ENCODE data around the gene NDUFS3.
"Not testable (repeated sequence)": the region's sequence is repeated elsewhere in the genome, so short reads cannot be mapped to it uniquely, and the experiment has no call there.

The NDUFS3 gene

DNA sequence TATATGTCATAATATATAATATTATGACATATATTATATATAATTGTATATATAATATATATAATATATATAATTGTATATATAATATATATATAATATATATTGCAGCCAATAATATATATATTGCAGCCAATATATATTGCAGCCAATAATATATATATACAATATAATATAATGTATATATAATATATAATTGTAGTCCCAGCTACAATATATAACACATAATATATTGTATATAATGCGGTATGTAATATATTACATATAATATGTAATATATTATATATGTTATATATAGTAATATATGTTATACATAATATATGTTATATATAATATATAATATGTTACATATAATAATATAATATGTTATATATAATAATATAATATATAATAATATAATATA lies 20.2 kb upstream of the NDUFS3 start:
- no peak for DNase-seq (ENCODE audit: low read depth in 1 of 2, low spot score in 1 of 2)

GRCh38 chr11:47560426-47560825 lies 18.4 kb upstream of the NDUFS3 start:
- DNase-seq (ENCODE audit: low read depth in 1 of 2, low spot score in 1 of 2) = no peak

DNA sequence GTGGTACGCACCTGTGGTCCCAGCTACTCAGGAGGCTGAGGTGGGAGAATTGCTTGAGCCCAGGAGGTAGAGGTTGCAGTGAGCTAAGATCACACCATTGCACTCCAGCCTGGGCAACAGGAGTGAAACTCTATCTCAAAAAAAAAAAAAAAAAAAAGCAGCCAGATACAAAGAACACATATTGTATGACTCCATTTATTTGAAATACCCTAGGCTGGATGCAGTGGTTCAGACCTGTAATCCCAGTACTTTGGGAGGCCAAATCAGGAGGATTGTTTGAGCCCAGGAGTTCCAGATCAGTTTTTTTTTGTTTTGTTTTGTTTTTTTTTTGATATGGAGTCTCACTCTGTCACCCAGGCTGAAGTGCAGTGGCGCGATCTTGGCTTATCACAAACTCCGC lies 16.5 kb upstream of the NDUFS3 start:
- DNase-seq (ENCODE audit: low read depth in 1 of 2, low spot score in 1 of 2) = not testable (repeated sequence)

GRCh38 chr11:47564366-47564765 lies 14.5 kb upstream of the NDUFS3 start:
- DNase-seq (ENCODE audit: low read depth in 1 of 2, low spot score in 1 of 2) = not testable (repeated sequence)

- no peak for DNase-seq (ENCODE audit: low read depth in 1 of 2, low spot score in 1 of 2)
Observed at GRCh38 chr11:47564933-47565339, 13.9 kb upstream of the NDUFS3 start.

DNA sequence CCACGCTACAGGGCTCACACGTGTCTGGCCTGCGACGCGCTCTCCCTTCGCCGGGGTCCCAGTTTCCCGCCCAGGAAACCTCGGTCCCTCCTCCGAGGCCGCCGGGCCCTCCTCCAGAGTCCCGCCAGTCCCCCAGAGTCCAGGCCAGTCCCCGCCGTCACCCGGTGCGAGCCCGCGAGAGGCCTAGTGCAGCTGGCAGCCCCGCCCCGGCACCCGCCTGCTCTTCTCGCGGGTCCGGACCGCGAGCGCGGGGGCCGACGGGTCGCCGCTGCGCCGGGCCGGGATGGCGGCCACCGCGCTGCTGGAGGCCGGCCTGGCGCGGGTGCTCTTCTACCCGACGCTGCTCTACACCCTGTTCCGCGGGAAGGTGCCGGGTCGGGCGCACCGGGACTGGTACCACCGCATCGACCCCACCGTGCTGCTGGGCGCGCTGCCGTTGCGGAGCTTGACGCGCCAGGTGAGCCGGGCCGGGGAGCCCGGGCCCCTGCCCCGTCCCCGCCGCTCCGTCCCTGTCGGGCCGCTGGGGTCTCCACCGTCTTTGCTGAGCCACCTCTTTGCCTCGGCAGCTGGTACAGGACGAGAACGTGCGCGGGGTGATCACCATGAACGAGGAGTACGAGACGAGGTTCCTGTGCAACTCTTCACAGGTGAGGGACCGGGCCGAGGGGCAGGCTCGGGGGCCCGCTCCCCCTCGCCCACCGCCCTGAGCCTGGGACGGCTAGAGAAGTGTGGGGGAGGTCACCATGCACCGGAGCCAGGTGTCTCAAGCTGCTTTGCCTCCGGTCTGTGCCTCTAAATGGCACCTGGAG lies 13.3 kb upstream of the NDUFS3 start, which contains the start of gene PTPMT1:
Gene PTPMT1, plus strand, starts transcription at position 260 of the 809 bp plus-strand sequence. Its CDS starts 24 bp downstream, at position 284.
- DNase-seq (ENCODE audit: low read depth in 1 of 2, low spot score in 1 of 2) = peak; percentile 34 to 50

- DNase-seq (ENCODE audit: low read depth in 1 of 2, low spot score in 1 of 2) = no peak
Observed at GRCh38 chr11:47566149-47566698, 12.7 kb upstream of the NDUFS3 start.

GRCh38 chr11:47569646-47570045 lies 9.2 kb upstream of the NDUFS3 start:
- no peak for DNase-seq (ENCODE audit: low read depth in 1 of 2, low spot score in 1 of 2)

- DNase-seq (ENCODE audit: low read depth in 1 of 2, low spot score in 1 of 2) = no peak
Observed at GRCh38 chr11:47570651-47571356, 8.1 kb upstream of the NDUFS3 start.

GRCh38 chr11:47571357-47571729 lies 7.5 kb upstream of the NDUFS3 start:
- no peak for DNase-seq (ENCODE audit: low read depth in 1 of 2, low spot score in 1 of 2)

- no peak for DNase-seq (ENCODE audit: low read depth in 1 of 2, low spot score in 1 of 2)
Observed at GRCh38 chr11:47571895-47572294, 7.0 kb upstream of the NDUFS3 start.

DNA sequence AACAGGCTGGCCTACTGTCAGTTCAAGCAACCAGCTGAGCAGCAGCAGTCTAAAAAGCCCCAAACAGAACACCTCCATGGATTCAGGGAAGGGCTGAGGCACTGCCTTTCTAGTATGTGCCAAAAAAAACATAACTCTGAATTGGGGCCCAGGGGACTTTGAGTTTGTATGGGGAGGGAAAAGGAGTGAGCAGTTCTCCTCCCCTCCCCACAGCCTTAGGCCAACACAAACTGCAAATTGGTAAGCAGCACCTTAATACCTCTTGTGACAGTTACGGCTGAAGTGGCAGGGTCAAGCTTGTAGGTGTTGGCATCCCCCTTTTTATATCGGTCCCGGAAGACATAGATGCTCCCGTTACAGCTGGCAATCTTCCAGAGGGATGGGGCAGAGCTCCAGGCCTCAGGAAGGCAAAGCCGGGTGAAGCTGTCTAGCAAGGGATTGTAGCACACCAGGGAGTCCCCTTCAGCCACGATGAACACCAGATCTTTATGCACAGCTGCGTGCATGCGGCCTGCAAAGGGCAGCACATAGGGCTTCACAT lies 6.1 kb upstream of the NDUFS3 start:
- DNase-seq (ENCODE audit: low read depth in 1 of 2, low spot score in 1 of 2) = no peak

DNA sequence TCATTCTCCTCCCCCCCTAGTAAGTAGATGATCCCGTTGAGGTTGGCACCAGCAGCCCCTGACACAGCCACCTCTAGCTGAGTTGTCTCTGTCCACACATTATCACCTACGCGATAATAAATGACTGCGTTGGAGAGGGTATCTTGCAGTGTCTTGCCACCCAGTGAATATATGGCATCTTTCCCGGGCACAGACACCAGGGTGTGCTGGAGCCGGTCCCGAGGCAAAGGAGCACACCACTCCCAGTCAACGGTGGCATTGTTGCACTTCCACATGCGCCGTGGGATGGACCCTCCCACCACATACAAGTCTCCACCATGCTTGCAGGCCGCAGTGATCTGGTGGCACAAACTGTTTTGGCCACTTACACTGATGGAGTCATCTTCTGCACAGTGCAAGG lies 5.6 kb upstream of the NDUFS3 start:
- no peak for DNase-seq (ENCODE audit: low read depth in 1 of 2, low spot score in 1 of 2)

DNA sequence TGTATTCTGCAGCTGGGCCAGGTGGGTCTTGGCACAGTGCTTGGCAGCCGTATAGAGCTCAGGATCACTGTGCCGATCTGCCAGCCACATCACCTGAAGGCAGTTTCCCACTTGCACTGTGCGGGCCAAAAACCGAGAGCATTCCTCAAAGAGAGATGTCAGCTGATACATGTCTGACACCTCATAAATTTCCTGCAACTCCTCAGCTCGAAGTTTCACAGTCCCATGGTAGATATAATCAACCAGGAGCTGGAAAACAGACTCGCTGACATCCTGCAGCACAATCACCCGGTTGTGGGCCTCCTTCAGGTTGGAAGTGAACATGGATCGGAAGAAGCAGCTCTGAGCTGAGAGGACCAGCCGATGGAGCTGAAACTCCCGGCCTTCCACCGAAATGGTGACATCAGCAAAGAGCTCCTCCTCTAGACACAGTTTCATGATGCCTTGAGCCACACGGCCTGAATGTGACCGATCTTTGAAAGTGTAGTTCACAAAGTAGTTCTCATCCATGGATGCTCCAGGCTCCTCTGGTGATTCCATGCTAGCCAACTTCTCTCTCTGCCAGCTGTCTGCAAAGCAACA lies 1.3 kb upstream of the NDUFS3 start:
- no peak for DNase-seq (ENCODE audit: low read depth in 1 of 2, low spot score in 1 of 2)

DNA sequence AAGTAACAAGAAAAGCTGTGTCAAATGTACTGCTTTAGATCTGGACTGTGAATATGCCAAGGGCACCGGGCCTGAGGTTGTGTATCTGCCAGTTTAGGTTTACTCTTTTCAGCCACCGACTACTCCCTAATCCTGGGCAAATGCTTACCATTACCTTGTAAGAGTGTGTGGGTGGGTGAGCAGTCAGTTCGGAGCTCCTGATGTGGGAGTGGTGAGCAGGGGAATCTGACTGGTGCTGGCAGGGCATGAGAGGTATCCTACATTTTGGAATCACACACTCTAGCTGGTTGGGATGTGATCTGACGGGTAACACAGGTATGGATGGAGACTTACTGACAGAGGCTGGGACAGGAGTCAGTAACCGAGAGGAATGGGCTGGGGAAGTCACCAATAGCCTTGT lies 5.0 kb downstream of the NDUFS3 start:
- no peak for DNase-seq (ENCODE audit: low read depth in 1 of 2, low spot score in 1 of 2)

DNA sequence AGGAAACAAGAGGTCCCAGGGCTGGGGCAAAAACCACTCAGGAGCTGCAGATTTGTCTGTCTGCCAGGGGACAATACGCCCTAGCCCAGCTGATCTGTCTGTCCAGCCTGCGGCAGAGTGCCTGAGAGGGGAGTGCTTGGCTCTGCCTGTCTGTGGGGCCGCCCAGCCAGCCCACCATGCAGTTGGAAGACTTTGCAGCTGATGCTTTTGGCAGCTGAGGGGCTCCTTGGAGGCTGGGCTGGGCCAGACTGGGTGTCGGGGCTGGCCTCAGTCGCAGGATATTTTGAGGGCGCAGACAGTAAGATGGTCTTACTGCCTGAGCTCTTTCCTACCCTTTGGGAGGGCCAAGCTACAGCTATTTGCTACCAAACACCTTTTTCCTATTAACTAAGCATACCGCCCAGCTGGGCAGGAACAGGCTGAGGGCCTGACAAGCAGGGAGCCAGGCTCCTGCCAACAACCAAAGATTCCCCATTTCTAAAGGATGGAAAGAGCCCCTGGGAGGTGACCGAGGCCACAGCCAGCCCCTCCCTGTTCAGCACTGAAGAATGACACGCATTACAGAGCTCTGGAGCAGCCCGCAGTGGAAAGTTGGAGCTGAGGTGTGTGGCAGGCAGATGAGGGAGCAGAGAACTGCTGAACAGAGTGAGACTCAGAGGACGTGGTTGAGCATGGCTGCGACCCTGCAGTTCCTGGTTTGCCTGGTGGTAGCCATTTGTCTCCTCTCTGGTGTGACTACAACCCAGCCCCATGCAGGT lies 7.4 kb downstream of the NDUFS3 start, which contains the start of gene FAM180B:
Gene FAM180B, plus strand, starts transcription at position 581 of the 758 bp plus-strand sequence. Its CDS starts 91 bp downstream, at position 672.
- DNase-seq (ENCODE audit: low read depth in 1 of 2, low spot score in 1 of 2) = no peak

GRCh38 chr11:47587039-47587716 lies 8.3 kb downstream of the NDUFS3 start:
- no peak for DNase-seq (ENCODE audit: low read depth in 1 of 2, low spot score in 1 of 2)

- DNase-seq (ENCODE audit: low read depth in 1 of 2, low spot score in 1 of 2) = no peak
Observed at GRCh38 chr11:47587723-47588326, 9.0 kb downstream of the NDUFS3 start.

GRCh38 chr11:47589118-47589517 lies 10.2 kb downstream of the NDUFS3 start:
- DNase-seq (ENCODE audit: low read depth in 1 of 2, low spot score in 1 of 2) = no peak

DNA sequence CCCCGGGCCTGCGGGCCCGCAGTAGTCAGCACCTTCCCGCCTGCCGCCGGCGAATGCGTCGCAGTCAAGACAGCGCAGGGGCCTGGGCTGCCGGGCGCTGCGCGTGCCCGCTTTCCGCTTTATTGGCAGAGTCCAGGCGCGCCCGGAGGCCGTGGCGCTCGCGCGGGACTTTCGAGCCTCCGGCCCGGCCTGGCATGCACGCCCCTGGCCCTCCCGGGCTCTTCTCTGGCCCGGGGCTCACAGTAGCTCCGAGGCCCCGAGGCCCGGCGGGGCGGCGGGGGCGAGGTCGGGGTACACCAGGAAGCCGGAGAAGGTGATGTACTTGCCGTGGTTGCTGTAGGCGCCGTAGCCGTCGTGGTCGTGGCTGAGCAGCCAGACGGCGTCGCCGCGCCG lies 10.7 kb downstream of the NDUFS3 start:
- no peak for DNase-seq (ENCODE audit: low read depth in 1 of 2, low spot score in 1 of 2)
